ENCODE measurements around the gene ANKRD53.
A peak's percentile ranks its signal among the peaks of the same experiment; 100 is the strongest.

Gene ANKRD53

DNA sequence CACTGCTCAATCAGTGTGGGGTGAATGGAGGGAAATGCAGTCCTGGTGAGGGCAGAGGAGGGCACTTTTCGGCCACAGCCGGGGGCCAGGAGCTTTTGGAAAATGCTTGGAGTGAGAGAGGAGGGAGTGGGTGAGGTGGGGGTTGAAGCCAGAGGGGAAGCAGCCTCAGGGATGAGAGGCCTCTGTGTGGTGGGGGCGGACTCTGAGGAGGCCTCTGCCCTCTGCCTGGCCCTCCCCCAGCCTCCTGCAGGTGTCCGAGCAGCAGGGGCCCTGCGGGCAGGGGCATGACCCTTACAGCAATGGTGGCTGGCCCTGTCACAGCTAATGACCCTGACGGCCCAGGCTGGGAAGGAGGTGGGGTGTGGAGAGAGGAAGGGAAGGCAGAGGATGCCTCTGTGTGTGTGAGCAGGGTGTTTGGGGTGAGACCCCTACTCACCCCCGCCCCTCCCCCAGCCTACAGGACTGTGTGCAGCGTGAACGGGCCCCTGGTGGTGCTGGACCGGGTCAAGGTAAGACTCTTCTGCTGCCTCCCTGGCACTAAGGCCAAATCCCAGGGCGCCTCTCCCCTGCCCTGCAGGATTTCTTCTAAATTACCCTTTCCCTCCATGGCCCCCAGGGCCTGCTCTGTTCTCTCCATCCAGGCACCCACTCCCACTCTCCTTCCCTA lies 35.1 kb upstream of the ANKRD53 start:
- DNase-seq (ENCODE audit: low read depth, low spot score): no peak

DNA sequence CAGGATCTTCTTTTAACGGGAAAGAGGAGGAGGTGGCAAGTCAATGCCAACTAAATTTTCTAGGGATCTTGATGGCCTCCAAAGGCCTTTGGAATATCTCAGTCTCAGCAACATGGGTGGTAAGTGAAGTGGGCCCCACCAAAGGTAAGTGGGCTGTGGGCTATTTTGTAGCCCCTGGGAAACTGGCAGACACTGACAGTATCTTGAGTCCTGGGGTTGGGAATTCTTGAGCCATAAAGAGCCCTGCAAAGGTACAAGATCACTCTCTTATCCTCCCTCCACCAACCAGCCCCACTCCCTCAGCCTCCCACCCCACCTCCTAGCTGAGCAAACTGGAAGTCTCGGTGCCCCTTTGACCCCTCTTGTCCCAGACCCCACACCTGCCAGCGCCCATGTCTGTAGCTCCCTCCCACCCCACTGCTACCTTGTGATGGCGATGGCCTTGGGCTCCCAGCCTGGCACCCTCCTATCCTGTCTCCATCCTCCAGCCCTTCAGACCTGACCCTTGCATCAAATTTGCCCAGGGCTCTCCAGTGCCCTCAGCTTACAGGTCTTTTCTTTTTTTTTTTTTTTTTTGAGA lies 34.2 kb upstream of the ANKRD53 start:
- DNase-seq (ENCODE audit: low read depth, low spot score): no peak

DNA sequence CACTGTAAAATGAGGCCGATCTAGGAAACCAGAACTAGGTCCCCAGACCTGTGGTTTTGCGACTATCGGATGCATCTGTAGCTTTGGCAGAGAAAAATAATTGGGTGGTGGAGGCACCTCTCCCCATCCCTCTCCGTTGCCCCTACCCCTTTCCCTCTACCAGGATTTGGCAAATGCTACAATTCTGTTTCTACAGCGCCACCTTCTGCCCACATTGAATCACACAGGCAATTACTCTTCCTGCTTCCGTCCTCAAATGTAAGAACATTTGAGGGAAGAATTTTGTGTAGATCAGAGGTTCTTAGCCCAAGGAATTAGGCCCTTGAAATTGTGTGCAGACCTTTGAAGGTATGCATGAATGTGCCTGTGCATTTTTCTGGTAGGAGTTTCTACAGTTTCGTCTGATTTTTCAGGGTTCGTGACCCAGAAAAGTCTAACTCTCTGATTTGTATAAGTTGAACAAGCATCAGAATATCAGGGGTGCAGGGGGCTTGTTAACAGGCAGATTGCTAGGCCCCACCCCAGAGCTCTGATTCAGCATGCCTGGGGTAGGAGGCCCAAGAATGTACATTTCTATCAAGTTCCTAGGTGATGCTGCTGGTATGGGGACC lies 31.5 kb upstream of the ANKRD53 start:
- peak; percentile 29 for DNase-seq (ENCODE audit: low read depth, low spot score)

DNA sequence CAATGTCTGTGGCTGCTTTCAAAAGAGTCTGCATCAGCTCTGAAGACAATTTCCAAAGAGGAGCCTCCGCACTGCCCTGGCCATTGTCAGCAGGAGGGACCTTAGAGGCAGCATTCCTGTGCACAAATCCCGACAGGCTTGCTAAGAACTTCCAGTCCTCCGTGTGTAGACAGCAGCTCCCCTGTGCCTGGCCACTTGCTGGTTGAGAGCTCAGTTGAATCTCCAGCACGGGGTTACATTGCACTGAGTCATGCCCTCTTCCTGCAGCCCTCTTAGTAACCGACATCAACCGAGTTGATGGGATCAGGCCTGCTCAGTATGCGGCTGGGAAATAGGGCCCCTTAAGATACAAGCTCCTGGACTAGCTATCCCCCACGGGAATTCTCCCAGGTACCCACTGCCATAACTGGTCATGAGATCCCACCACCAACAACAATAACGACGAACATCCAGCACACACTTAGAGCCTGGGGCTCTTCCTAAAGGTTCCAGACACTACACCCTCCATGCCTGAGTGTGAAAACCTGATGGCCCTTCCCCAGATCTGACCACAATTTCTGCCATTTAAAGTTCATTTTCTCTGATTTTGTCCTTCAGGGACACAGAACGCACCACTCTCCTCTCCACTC lies 30.8 kb upstream of the ANKRD53 start:
- no peak for DNase-seq (ENCODE audit: low read depth, low spot score)

DNA sequence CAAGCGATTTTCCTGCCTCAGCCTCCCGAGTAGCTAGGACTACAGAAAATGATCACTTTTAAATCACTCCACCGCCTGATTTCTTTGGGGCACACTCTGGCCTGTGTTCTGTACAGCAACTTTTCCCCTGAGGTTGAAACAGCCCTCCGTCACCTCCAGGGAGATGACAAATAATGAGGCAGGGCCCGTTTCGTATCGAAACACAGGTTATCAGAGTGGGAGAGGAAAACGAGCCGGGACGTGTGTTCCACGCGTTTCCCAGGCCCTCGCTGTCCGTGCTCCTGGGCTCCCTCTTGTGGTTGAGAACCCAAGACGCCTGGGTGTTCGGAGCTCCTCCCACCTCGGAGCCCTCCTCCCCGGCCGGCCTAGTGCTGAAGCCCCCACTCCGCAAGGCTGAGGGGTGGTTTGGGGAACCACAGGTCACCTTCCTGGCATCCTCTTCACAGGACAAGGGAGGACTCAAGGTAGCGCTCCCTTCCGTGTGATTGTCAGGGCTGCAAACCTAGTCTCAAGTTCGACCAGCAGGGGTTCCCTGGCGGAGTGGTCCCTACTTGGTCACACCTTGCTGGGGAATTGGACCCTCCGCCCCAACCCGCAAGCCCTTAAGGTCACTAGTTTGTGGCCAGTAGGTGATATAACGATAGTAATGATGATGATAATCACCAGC lies 30.0 kb upstream of the ANKRD53 start:
- peak; percentile 49 for DNase-seq (ENCODE audit: low read depth, low spot score)

DNA sequence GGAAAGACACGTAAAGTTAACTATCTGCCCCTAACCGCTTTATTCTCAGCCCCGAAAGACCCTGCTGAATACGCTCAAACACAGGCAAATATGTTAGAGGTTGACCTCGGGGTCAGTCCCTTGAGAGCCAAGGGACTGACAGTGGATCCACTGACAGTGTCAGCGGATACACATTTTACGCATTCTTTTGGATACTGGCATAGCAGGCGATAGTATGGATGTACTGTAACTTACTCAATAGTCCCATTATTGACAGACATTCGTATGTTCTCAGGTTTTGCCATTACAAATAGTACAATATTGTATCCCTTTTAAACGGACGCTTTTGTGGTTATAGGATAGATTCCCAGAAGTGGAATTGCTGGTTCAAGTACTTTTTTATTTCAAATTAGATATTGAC lies 29.3 kb upstream of the ANKRD53 start:
- DNase-seq (ENCODE audit: low read depth, low spot score): no peak

DNA sequence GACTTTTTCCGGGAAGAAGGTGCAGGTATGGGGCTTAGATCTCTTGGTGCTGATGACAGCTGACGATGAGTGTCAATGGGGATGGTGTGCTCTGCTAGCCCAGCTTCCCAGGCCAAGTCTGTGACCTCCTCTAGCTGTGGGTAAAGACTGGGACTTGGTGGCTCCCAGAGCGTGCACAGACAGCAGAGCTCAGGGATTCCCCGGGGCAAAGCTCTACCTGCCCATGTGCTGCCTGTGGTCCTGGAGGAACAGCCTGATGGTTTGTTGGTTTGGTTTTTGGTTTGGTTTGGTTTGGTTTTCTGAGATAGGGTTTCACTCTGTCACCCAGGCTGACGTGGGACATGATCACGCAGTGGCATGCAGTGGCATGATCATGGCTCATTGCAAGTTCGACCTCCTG lies 23.5 kb upstream of the ANKRD53 start:
- DNase-seq (ENCODE audit: low read depth, low spot score): no peak

GRCh38 chr2:70956141-70956540 lies 22.3 kb upstream of the ANKRD53 start:
- no peak for DNase-seq (ENCODE audit: low read depth, low spot score)

- DNase-seq (ENCODE audit: low read depth, low spot score): no peak
Measured at GRCh38 chr2:70957798-70958197, 20.6 kb upstream of the ANKRD53 start.

- DNase-seq (ENCODE audit: low read depth, low spot score): no peak
Measured at GRCh38 chr2:70958759-70959158, 19.7 kb upstream of the ANKRD53 start.

DNA sequence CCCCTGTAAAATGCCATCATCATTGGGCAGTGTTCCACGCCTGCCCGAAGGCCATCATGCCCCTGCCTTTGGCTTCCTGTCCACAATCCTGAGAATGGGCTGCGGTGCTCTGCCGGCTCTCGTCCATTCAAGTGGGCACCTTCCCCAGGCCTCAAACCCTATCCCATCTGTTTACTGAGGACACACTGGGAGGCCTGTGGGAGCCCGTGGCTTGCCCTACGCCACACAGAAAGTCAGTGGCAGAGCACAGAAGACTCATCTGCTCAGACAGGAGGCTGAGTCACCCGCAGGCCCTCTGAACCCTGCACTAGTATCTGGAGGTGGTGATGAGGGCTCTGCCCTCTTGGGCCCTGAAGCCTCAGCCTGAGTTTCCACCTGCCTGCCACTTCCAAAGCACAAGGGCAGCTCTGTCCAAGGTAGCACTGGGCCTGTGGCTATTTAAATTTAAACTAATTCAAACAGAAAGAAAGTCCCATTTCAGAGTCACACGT lies 19.1 kb upstream of the ANKRD53 start:
- DNase-seq (ENCODE audit: low read depth, low spot score): no peak

GRCh38 chr2:70959851-70960832 lies 18.3 kb upstream of the ANKRD53 start:
- DNase-seq (ENCODE audit: low read depth, low spot score): no peak

- no peak for DNase-seq (ENCODE audit: low read depth, low spot score)
Measured at GRCh38 chr2:70960833-70961647, 17.4 kb upstream of the ANKRD53 start.

- DNase-seq (ENCODE audit: low read depth, low spot score): no peak
Measured at GRCh38 chr2:70961648-70961994, 16.8 kb upstream of the ANKRD53 start.

GRCh38 chr2:70962211-70962884 lies 16.1 kb upstream of the ANKRD53 start:
- DNase-seq (ENCODE audit: low read depth, low spot score): no peak

- no peak for DNase-seq (ENCODE audit: low read depth, low spot score)
Measured at GRCh38 chr2:70962885-70963878, 15.2 kb upstream of the ANKRD53 start.

- no peak for DNase-seq (ENCODE audit: low read depth, low spot score)
Measured at GRCh38 chr2:70964133-70964532, 14.3 kb upstream of the ANKRD53 start.

Measured in smooth muscle cell of the brain vasculature (primary cell).